ENCODE data around the gene NUP98. TPM values are rescaled to one million over a fixed set of nuclear protein-coding genes. Genes with fewer than 3 reads are reported as not detected.

The NUP98 gene
- total and polyA plus RNA-seq, 2 of the 13 experiments (the other 11 are each of a cell fraction or from before 2014, with no cell fraction given): 76.6 to 85.3 TPM

DNA sequence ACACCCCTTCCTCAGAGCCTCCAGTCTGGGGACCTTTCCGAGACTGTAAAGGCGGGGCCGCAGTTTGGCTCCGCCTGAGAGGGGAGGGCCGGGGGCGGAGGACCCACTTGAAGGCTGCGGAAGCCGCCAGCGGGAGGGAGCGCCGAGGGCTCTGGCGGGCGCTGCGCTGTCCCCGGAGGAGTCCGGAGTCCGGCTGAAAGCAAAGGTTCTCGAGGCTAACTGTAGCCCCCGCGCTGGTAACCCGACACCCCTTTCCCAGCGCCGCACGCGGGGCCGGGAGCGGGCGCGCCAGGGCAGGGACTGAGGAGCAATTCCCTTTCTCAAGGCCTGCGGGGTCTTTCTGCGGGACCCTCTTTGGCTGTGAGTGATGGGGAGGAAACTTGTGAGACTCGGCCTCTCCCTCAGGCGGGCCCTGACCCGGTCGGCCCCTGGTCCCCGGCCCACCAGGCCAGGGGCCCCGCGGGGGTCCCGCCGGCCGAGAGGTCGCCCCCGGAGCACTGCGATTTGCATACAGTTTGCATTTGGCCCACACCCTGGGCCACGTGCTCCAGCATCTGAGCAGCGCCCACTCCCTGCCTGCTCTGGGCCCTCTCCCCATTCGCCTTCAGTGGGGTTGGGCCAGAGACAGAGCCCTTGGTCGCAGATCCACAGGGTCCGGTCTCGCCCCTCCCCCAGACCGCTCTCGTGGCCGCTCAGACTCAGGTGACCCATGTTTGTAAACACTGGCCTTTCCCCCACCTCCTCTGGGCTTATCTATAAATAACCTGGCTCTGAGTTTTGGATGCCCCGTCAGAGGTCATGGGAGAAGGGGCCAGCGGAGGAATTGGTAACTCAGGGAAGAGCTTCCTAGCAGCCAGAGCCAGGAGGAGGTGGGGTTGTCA is 155.0 kb downstream of the NUP98 start (continued):
- TF ChIP-seq TGIF2 (CRISPR knock-in tag; IDR thresholded peaks at IDR 0.05) (no peak), ZFP37 (CRISPR knock-in tag; IDR thresholded peaks at IDR 0.05; ENCODE audit: borderline replicate concordance) (no peak), TBP (CRISPR knock-in tag; IDR thresholded peaks at IDR 0.05) (no peak), NR1H2 (CRISPR knock-in tag; IDR thresholded peaks at IDR 0.05; ENCODE audit: borderline replicate concordance, low read depth) (no peak), ZNF326 (CRISPR knock-in tag; IDR thresholded peaks at IDR 0.05; ENCODE audit: borderline replicate concordance) (no peak), ZNF256 (CRISPR knock-in tag; conservative IDR thresholded peaks at IDR 0.05) (peak; percentile 22; the same call in 1 of the 2 replicates), ZMYM4 (CRISPR knock-in tag; IDR thresholded peaks at IDR 0.05) (0 out of 2 replicates have a peak, but pooled peaks have one; percentile 52), TCF7 (IDR thresholded peaks at IDR 0.05; ENCODE audit: low read depth) (no peak), ZNF670 (CRISPR knock-in tag; IDR thresholded peaks at IDR 0.05; ENCODE audit: borderline replicate concordance) (peak; percentile 70; the same call in 1 of the 2 replicates), DRAP1 (CRISPR knock-in tag; IDR thresholded peaks at IDR 0.05) (no peak), PAF1 (CRISPR knock-in tag; IDR thresholded peaks at IDR 0.05) (no peak), ZNF383 (CRISPR knock-in tag; IDR thresholded peaks at IDR 0.05; ENCODE audit: borderline replicate concordance) (no peak), CREBL2 (CRISPR knock-in tag; IDR thresholded peaks at IDR 0.05; ENCODE audit: borderline replicate concordance) (no peak), THAP11 (CRISPR knock-in tag; IDR thresholded peaks at IDR 0.05) (peak; percentile 11; the same call in 1 of the 2 replicates), ZNF563 (CRISPR knock-in tag; IDR thresholded peaks at IDR 0.05) (0 out of 2 replicates have a peak, but pooled peaks have one; percentile 28)
- TF ChIP-seq, protein P1, sequence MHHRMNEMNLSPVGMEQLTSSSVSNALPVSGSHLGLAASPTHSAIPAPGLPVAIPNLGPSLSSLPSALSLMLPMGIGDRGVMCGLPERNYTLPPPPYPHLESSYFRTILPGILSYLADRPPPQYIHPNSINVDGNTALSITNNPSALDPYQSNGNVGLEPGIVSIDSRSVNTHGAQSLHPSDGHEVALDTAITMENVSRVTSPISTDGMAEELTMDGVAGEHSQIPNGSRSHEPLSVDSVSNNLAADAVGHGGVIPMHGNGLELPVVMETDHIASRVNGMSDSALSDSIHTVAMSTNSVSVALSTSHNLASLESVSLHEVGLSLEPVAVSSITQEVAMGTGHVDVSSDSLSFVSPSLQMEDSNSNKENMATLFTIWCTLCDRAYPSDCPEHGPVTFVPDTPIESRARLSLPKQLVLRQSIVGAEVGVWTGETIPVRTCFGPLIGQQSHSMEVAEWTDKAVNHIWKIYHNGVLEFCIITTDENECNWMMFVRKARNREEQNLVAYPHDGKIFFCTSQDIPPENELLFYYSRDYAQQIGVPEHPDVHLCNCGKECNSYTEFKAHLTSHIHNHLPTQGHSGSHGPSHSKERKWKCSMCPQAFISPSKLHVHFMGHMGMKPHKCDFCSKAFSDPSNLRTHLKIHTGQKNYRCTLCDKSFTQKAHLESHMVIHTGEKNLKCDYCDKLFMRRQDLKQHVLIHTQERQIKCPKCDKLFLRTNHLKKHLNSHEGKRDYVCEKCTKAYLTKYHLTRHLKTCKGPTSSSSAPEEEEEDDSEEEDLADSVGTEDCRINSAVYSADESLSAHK (CRISPR knock-in tag; IDR thresholded peaks at IDR 0.05; ENCODE audit: borderline replicate concordance): no peak
- TF ChIP-seq, protein P2, sequence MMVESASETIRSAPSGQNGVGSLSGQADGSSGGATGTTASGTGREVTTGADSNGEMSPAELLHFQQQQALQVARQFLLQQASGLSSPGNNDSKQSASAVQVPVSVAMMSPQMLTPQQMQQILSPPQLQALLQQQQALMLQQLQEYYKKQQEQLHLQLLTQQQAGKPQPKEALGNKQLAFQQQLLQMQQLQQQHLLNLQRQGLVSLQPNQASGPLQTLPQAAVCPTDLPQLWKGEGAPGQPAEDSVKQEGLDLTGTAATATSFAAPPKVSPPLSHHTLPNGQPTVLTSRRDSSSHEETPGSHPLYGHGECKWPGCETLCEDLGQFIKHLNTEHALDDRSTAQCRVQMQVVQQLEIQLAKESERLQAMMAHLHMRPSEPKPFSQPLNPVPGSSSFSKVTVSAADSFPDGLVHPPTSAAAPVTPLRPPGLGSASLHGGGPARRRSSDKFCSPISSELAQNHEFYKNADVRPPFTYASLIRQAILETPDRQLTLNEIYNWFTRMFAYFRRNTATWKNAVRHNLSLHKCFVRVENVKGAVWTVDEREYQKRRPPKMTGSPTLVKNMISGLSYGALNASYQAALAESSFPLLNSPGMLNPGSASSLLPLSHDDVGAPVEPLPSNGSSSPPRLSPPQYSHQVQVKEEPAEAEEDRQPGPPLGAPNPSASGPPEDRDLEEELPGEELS (CRISPR knock-in tag; IDR thresholded peaks at IDR 0.05): peak; percentile 49
- TF ChIP-seq, protein P3, sequence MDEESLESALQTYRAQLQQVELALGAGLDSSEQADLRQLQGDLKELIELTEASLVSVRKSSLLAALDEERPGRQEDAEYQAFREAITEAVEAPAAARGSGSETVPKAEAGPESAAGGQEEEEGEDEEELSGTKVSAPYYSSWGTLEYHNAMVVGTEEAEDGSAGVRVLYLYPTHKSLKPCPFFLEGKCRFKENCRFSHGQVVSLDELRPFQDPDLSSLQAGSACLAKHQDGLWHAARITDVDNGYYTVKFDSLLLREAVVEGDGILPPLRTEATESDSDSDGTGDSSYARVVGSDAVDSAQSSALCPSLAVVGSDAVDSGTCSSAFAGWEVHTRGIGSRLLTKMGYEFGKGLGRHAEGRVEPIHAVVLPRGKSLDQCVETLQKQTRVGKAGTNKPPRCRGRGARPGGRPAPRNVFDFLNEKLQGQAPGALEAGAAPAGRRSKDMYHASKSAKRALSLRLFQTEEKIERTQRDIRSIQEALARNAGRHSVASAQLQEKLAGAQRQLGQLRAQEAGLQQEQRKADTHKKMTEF (CRISPR knock-in tag; IDR thresholded peaks at IDR 0.05): peak; percentile 53; the same call in 1 of the 2 replicates
